ENCODE results near the gene GALNT11. TPM values are rescaled to one million over a fixed set of nuclear protein-coding genes. Genes with fewer than 3 reads are reported as not detected.

The GALNT11 gene
- polyA plus RNA-seq (2013, experiment 1 of 2), result 18.3 TPM
- 21.6 TPM for polyA plus RNA-seq (2013, experiment 2 of 2)

- H3K27ac ChIP-seq (ENCODE audit: low read depth, low read length), result peak within 1 kb of the TSS; percentile 77
- 0 out of 2 replicates have a peak, but pooled peaks cover 3% of the 10 kb centered on the region for H3K4me1 ChIP-seq (ENCODE audit: insufficient read depth, low read length)
- H3K36me3 ChIP-seq (ENCODE audit: insufficient read depth, low read length), result peaks cover 8% of the 10 kb centered on the region
- H3K9me3 ChIP-seq (ENCODE audit: insufficient read depth, low read depth, low read length), result no peaks in the 10 kb centered on the region
- peaks cover 18% of the 10 kb centered on the region for H3K27me3 ChIP-seq (ENCODE audit: insufficient read depth, low read length)
- peak within 1 kb of the TSS; percentile 97 for H3K4me3 ChIP-seq (ENCODE audit: low read length)
- 4% methylated on average over 83 of the region's 84 CpGs for WGBS
- peak within 1 kb of the TSS; percentile 78 for H3K9ac ChIP-seq (ENCODE audit: low read depth, low read length)
These were observed at the start of gene GALNT11 for GRCh38 chr7:152025077-152025936. GALNT11 (plus strand) TSS chr7:152025674; CDS start chr7:152094228, 68,554 bp downstream.

DNA sequence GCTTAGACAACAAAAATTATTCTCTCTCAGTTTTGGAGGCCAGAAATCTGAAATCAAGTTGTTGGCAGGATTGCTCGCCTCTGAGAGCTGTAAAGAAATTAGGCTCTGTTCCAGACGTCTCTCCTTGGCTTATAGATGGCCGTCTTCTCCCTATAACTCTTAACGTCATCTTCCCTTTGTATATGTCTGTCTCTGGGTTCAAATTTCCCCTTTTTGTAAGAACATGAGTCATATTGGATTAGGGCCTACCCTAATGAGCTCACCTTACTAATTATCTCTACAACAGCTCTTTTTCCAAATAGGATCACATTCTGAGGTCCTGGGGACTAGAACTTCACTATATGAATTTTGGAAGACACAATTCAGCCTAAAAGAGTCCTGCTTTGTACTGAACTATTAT is 46.9 kb upstream of the GALNT11 start:
- Histone ChIP-seq H3K36me3 (ENCODE audit: insufficient read depth, low read length) (no peaks in the 10 kb centered on the region), H3K27me3 (ENCODE audit: insufficient read depth, low read length) (no peaks in the 10 kb centered on the region), H3K4me1 (ENCODE audit: insufficient read depth, low read length) (no peaks in the 10 kb centered on the region), H3K4me3 (ENCODE audit: low read length) (no peak overlapping the region), H3K9ac (ENCODE audit: low read depth, low read length) (no peak overlapping the region), H3K27ac (ENCODE audit: low read depth, low read length) (no peak overlapping the region), H3K9me3 (ENCODE audit: insufficient read depth, low read depth, low read length) (no peaks in the 10 kb centered on the region)
- WGBS, result 92% methylated on average over 4 of the region's 4 CpGs

GRCh38 chr7:151981223-151981622 is 44.3 kb upstream of the GALNT11 start:
- no peaks in the 10 kb centered on the region for H3K4me1 ChIP-seq (ENCODE audit: insufficient read depth, low read length)
- H3K9me3 ChIP-seq (ENCODE audit: insufficient read depth, low read depth, low read length), result no peaks in the 10 kb centered on the region
- no peaks in the 10 kb centered on the region for H3K36me3 ChIP-seq (ENCODE audit: insufficient read depth, low read length)
- H3K27me3 ChIP-seq (ENCODE audit: insufficient read depth, low read length), result no peaks in the 10 kb centered on the region
- H3K27ac ChIP-seq (ENCODE audit: low read depth, low read length), result no peak overlapping the region
- 98% methylated on average over 3 of the region's 3 CpGs for WGBS
- H3K4me3 ChIP-seq (ENCODE audit: low read length), result no peak overlapping the region
- no peak overlapping the region for H3K9ac ChIP-seq (ENCODE audit: low read depth, low read length)

- no peaks in the 10 kb centered on the region for H3K27me3 ChIP-seq (ENCODE audit: insufficient read depth, low read length)
- WGBS, result 91% methylated on average over 5 of the region's 5 CpGs
These were observed 42.7 kb upstream of the GALNT11 start for GRCh38 chr7:151982806-151983205.

GRCh38 chr7:151984612-151985011 is 40.9 kb upstream of the GALNT11 start:
- Histone ChIP-seq H3K4me1 (ENCODE audit: insufficient read depth, low read length) (no peaks in the 10 kb centered on the region), H3K27me3 (ENCODE audit: insufficient read depth, low read length) (no peaks in the 10 kb centered on the region), H3K4me3 (ENCODE audit: low read length) (no peak overlapping the region), H3K9me3 (ENCODE audit: insufficient read depth, low read depth, low read length) (no peaks in the 10 kb centered on the region), H3K9ac (ENCODE audit: low read depth, low read length) (no peak overlapping the region), H3K36me3 (ENCODE audit: insufficient read depth, low read length) (no peaks in the 10 kb centered on the region), H3K27ac (ENCODE audit: low read depth, low read length) (no peak overlapping the region)
- 92% methylated on average over 3 of the region's 3 CpGs for WGBS

More at GRCh38 chr7:151982806-151983205, 42.7 kb upstream of the GALNT11 start:
- Histone ChIP-seq H3K4me1 (ENCODE audit: insufficient read depth, low read length) (no peaks in the 10 kb centered on the region), H3K9me3 (ENCODE audit: insufficient read depth, low read depth, low read length) (no peaks in the 10 kb centered on the region), H3K36me3 (ENCODE audit: insufficient read depth, low read length) (no peaks in the 10 kb centered on the region), H3K27ac (ENCODE audit: low read depth, low read length) (no peak overlapping the region), H3K4me3 (ENCODE audit: low read length) (no peak overlapping the region), H3K9ac (ENCODE audit: low read depth, low read length) (no peak overlapping the region)

GRCh38 chr7:151987748-151988529 is 37.5 kb upstream of the GALNT11 start:
- H3K4me3 ChIP-seq (ENCODE audit: low read length), result no peak overlapping the region
- 86% methylated on average over 18 of the region's 18 CpGs for WGBS

DNA sequence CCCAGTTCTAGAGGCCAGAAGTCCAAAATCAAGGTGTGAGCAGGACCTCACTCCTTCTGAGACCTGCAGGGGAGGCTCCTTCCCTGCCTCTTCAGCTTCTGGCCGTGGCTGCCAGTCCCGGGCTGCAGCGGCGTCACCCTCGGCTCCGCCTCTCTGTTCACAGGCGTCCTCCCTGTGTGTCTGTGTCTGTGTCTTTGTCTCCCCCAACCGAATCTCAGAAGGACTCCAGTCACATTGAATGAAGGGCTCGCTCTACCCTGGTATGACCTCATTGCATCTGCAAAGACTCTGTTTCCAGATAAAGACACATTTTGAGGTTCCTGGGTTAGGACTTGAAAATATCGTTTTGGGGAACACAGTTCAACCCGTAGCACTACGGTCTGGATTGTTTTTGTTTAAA is 33.1 kb upstream of the GALNT11 start:
- Histone ChIP-seq H3K36me3 (ENCODE audit: insufficient read depth, low read length) (no peaks in the 10 kb centered on the region), H3K4me1 (ENCODE audit: insufficient read depth, low read length) (0 out of 2 replicates have a peak, but pooled peaks cover 3% of the 10 kb centered on the region), H3K4me3 (ENCODE audit: low read length) (no peak overlapping the region), H3K9ac (ENCODE audit: low read depth, low read length) (no peak overlapping the region), H3K27me3 (ENCODE audit: insufficient read depth, low read length) (no peaks in the 10 kb centered on the region), H3K9me3 (ENCODE audit: insufficient read depth, low read depth, low read length) (no peaks in the 10 kb centered on the region), H3K27ac (ENCODE audit: low read depth, low read length) (no peak overlapping the region)
- WGBS, result 30% methylated on average over 12 of the region's 12 CpGs

More at GRCh38 chr7:151987748-151988529, 37.5 kb upstream of the GALNT11 start:
- no peaks in the 10 kb centered on the region for H3K9me3 ChIP-seq (ENCODE audit: insufficient read depth, low read depth, low read length)
- no peak overlapping the region for H3K9ac ChIP-seq (ENCODE audit: low read depth, low read length)
- no peak overlapping the region for H3K27ac ChIP-seq (ENCODE audit: low read depth, low read length)
- no peaks in the 10 kb centered on the region for H3K36me3 ChIP-seq (ENCODE audit: insufficient read depth, low read length)
- H3K27me3 ChIP-seq (ENCODE audit: insufficient read depth, low read length), result no peaks in the 10 kb centered on the region
- 0 out of 2 replicates have a peak, but pooled peaks cover 3% of the 10 kb centered on the region for H3K4me1 ChIP-seq (ENCODE audit: insufficient read depth, low read length)

GRCh38 chr7:151993977-151994676 is 31.3 kb upstream of the GALNT11 start:
- no peaks in the 10 kb centered on the region for H3K27me3 ChIP-seq (ENCODE audit: insufficient read depth, low read length)
- H3K4me3 ChIP-seq (ENCODE audit: low read length), result no peak overlapping the region
- 60% methylated on average over 14 of the region's 14 CpGs for WGBS
- H3K27ac ChIP-seq (ENCODE audit: low read depth, low read length), result no peak overlapping the region
- 0 out of 2 replicates have a peak, but pooled peaks cover 3% of the 10 kb centered on the region for H3K4me1 ChIP-seq (ENCODE audit: insufficient read depth, low read length)
- H3K36me3 ChIP-seq (ENCODE audit: insufficient read depth, low read length), result no peaks in the 10 kb centered on the region
- H3K9ac ChIP-seq (ENCODE audit: low read depth, low read length), result no peak overlapping the region
- H3K9me3 ChIP-seq (ENCODE audit: insufficient read depth, low read depth, low read length), result no peaks in the 10 kb centered on the region

DNA sequence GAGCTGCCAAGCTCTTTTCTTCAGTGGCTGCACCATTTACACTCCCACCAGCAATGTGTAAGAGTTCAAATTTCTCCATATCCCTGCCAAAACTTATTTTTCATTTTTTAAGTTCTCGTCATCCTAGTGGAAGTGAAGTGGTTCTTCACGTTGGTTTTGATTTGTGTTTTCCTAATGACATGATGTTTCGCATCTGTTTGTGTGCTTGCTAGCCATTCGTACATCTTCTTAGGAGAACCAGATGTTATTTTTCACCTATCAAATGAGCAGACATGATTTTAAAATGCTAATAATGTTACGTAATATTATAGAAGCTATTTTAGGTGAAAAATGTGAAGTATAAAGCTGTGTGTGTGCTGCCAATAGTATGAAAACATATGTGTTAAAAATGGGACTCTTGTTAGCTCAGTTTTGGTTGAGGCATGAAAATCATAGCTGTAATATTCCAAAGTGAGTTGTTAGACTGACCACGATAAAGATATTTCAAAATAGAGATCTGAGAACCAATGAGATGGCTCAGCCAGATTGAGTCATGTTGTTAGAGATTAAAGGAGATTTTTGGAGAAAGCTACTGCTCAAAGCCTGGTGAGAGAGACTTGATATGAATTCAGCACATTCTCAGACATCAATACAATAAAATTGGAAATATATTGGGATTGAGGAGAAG is 25.9 kb upstream of the GALNT11 start:
- H3K4me3 ChIP-seq (ENCODE audit: low read length), result no peak overlapping the region
- no peak overlapping the region for H3K27ac ChIP-seq (ENCODE audit: low read depth, low read length)
- H3K27me3 ChIP-seq (ENCODE audit: insufficient read depth, low read length), result no peaks in the 10 kb centered on the region
- no peaks in the 10 kb centered on the region for H3K9me3 ChIP-seq (ENCODE audit: insufficient read depth, low read depth, low read length)
- WGBS, result 94% methylated on average over 6 of the region's 6 CpGs
- no peaks in the 10 kb centered on the region for H3K4me1 ChIP-seq (ENCODE audit: insufficient read depth, low read length)
- H3K9ac ChIP-seq (ENCODE audit: low read depth, low read length), result no peak overlapping the region
- no peaks in the 10 kb centered on the region for H3K36me3 ChIP-seq (ENCODE audit: insufficient read depth, low read length)

DNA sequence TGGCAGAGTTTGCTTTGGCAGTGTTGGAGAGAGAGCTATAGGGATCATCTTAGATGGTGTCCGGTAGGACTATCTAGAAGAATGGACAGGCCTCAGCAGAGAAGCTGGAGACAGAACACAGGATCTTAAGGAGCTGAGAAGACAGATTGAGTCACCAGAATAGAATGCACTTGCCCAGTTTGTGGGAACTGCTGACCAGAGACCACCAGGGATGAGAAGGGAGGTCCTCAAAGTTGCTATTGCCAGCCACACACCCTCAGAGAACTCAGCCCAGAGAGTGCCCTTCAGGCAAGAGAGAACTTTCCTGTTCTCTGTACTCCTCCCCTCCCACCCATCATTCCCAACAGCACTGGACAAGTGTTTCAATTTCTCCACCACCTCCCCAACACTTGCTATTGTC is 25.3 kb upstream of the GALNT11 start:
- H3K27ac ChIP-seq (ENCODE audit: low read depth, low read length), result no peak overlapping the region
- no peaks in the 10 kb centered on the region for H3K9me3 ChIP-seq (ENCODE audit: insufficient read depth, low read depth, low read length)
- no peaks in the 10 kb centered on the region for H3K27me3 ChIP-seq (ENCODE audit: insufficient read depth, low read length)
- H3K36me3 ChIP-seq (ENCODE audit: insufficient read depth, low read length), result no peaks in the 10 kb centered on the region
- H3K9ac ChIP-seq (ENCODE audit: low read depth, low read length), result no peak overlapping the region
- H3K4me1 ChIP-seq (ENCODE audit: insufficient read depth, low read length), result no peaks in the 10 kb centered on the region
- no peak overlapping the region for H3K4me3 ChIP-seq (ENCODE audit: low read length)
- 96% methylated on average over 1 of the region's 1 CpG for WGBS
